Measurements from ENCODE around the gene PCDH9. TPM values are rescaled to one million over a fixed set of nuclear protein-coding genes. Genes with fewer than 3 reads are reported as not detected.

PCDH9 gene
- total RNA-seq, 1 donor from 2014 or later, result 29.7 TPM

GRCh38 chr13:66424422-66424821 lies 805.7 kb downstream of the PCDH9 start:
- no peak for DNase-seq (ENCODE audit: low spot score in 2 of 2, unreplicated experiment in 2 of 2)
- H3K9me3 Mint-ChIP-seq, result peaks cover 38% of the 10 kb centered on the region
- H3K27ac Mint-ChIP-seq, result no peak overlapping the region
- H3K27me3 Mint-ChIP-seq (ENCODE audit: low read depth), result no peaks in the 10 kb centered on the region
- H3K4me1 Mint-ChIP-seq, result peaks cover 19% of the 10 kb centered on the region
- peaks cover 15% of the 10 kb centered on the region for H3K36me3 Mint-ChIP-seq
- TF ChIP-seq CTCF (IDR thresholded peaks at IDR 0.05; ENCODE audit: unreplicated experiment), result no peak
- no peak overlapping the region for H3K4me3 Mint-ChIP-seq

- Mint-ChIP-seq H3K27ac (peak overlapping the region; percentile 24), H3K9me3 (peaks cover 17% of the 10 kb centered on the region), H3K4me1 (peaks cover 27% of the 10 kb centered on the region), H3K4me3 (no peak overlapping the region), H3K27me3 (ENCODE audit: low read depth) (no peaks in the 10 kb centered on the region), H3K36me3 (peaks cover 13% of the 10 kb centered on the region)
- no peak for DNase-seq (ENCODE audit: low spot score in 2 of 2, unreplicated experiment in 2 of 2)
- no peak for TF ChIP-seq CTCF (IDR thresholded peaks at IDR 0.05; ENCODE audit: unreplicated experiment)
Observed at GRCh38 chr13:66415444-66415843, 814.7 kb downstream of the PCDH9 start.

- TF ChIP-seq CTCF (IDR thresholded peaks at IDR 0.05; ENCODE audit: unreplicated experiment), result no peak
- Mint-ChIP-seq H3K27me3 (ENCODE audit: low read depth) (no peaks in the 10 kb centered on the region), H3K27ac (peak overlapping the region; percentile 17), H3K9me3 (peaks cover 14% of the 10 kb centered on the region), H3K4me1 (peaks cover 27% of the 10 kb centered on the region), H3K4me3 (no peak overlapping the region), H3K36me3 (peaks cover 11% of the 10 kb centered on the region)
- no peak for DNase-seq (ENCODE audit: low spot score in 2 of 2, unreplicated experiment in 2 of 2)
Observed at GRCh38 chr13:66414066-66414800, 815.9 kb downstream of the PCDH9 start.

- no peaks in the 10 kb centered on the region for H3K27me3 Mint-ChIP-seq (ENCODE audit: low read depth)
- H3K36me3 Mint-ChIP-seq, result no peaks in the 10 kb centered on the region
- H3K27ac Mint-ChIP-seq, result no peak overlapping the region
- H3K4me1 Mint-ChIP-seq, result peaks cover 40% of the 10 kb centered on the region
- no peak for DNase-seq (ENCODE audit: low spot score in 2 of 2, unreplicated experiment in 2 of 2)
- H3K9me3 Mint-ChIP-seq, result no peaks in the 10 kb centered on the region
- no peak for TF ChIP-seq CTCF (IDR thresholded peaks at IDR 0.05; ENCODE audit: unreplicated experiment)
- H3K4me3 Mint-ChIP-seq, result no peak overlapping the region
Observed at GRCh38 chr13:66410314-66410713, 819.8 kb downstream of the PCDH9 start.

- Mint-ChIP-seq H3K9me3 (no peaks in the 10 kb centered on the region), H3K4me1 (peaks cover 33% of the 10 kb centered on the region), H3K36me3 (no peaks in the 10 kb centered on the region), H3K27me3 (ENCODE audit: low read depth) (no peaks in the 10 kb centered on the region), H3K27ac (no peak overlapping the region), H3K4me3 (no peak overlapping the region)
- no peak for DNase-seq (ENCODE audit: low spot score in 2 of 2, unreplicated experiment in 2 of 2)
- TF ChIP-seq CTCF (IDR thresholded peaks at IDR 0.05; ENCODE audit: unreplicated experiment), result no peak
Observed at GRCh38 chr13:66409542-66409941, 820.6 kb downstream of the PCDH9 start.
